Neural progenitor cell (in vitro differentiated cells): ENCODE data around the gene IL2RA. TPM values are rescaled to one million over a fixed set of nuclear protein-coding genes. Genes with fewer than 3 reads are reported as not detected.

ENCODE experiments used
- DNase-seq: peaks from one replicate; pipeline ENCODE4 v3.0.0-alpha.2; 2016; ENCODE audit warnings: low spot score
- H2AFZ ChIP-seq: fragments of 200-600 bp; sonication (generic); replicated peaks from 2 replicates; pipeline ENCODE4 v1.6.1; 2016; ENCODE audit warnings: antibody characterized with exemption
- H3F3A ChIP-seq: fragments of 200-600 bp; sonication (generic); 2 replicates; pipeline ENCODE4 v1.6.1; 2016; ENCODE audit warnings: antibody characterized with exemption, low read depth
- H3K27ac ChIP-seq: fragments of 200-600 bp; sonication (generic); 2 replicates; pipeline ENCODE4 v1.5.1; 2016; ENCODE audit warnings: mild to moderate bottlenecking
- H3K27me3 ChIP-seq: fragments of 200-600 bp; sonication (generic); 2 replicates; pipeline ENCODE4 v1.6.1; 2016; ENCODE audit warnings: mild to moderate bottlenecking, moderate library complexity
- H3K36me3 ChIP-seq: fragments of 200-600 bp; sonication (generic); 2 replicates; pipeline ENCODE4 v1.5.1; 2016
- H3K4me1 ChIP-seq: fragments of 200-600 bp; sonication (generic); 2 replicates; pipeline ENCODE4 v1.6.1; 2016; ENCODE audit warnings: mixed run types
- H3K4me2 ChIP-seq: fragments of 200-600 bp; sonication (generic); 2 replicates; pipeline ENCODE4 v1.6.1; 2016
- H3K4me3 ChIP-seq: fragments of 200-600 bp; sonication (generic); 2 replicates; pipeline ENCODE4 v1.5.1; 2016
- H3K79me2 ChIP-seq: fragments of 200-600 bp; sonication (generic); 2 replicates; pipeline ENCODE4 v1.6.1; 2016; ENCODE audit warnings: low read depth
- H3K9ac ChIP-seq: fragments of 200-600 bp; sonication (generic); 2 replicates; pipeline ENCODE4 v1.6.1; 2016
- H3K9me3 ChIP-seq: fragments of 200-600 bp; sonication (generic); 2 replicates; pipeline ENCODE4 v1.5.1; 2016; ENCODE audit warnings: low read depth
- H4K20me1 ChIP-seq: fragments of 200-600 bp; sonication (generic); 2 replicates; pipeline ENCODE4 v1.6.1; 2016; ENCODE audit warnings: low read depth
- H3K27ac Mint-ChIP-seq: 3 replicates; pipeline ENCODE4 v1.8.0; 2021; ENCODE audit warnings: mixed read lengths
- H3K27me3 Mint-ChIP-seq: 2 replicates; pipeline ENCODE4 v1.8.0; 2022; ENCODE audit warnings: low read depth, mild to moderate bottlenecking, inconsistent platforms, moderate library complexity, mixed read lengths; ENCODE audit not compliant: insufficient read depth
- H3K36me3 Mint-ChIP-seq: 3 replicates; pipeline ENCODE4 v1.8.0; 2021; ENCODE audit warnings: mixed read lengths
- H3K4me1 Mint-ChIP-seq: 3 replicates; pipeline ENCODE4 v1.8.0; 2021; ENCODE audit warnings: mixed read lengths
- H3K4me3 Mint-ChIP-seq: 3 replicates; pipeline ENCODE4 v1.8.0; 2021; ENCODE audit warnings: mild to moderate bottlenecking, moderate library complexity, mixed read lengths
- H3K9me3 Mint-ChIP-seq: 3 replicates; pipeline ENCODE4 v1.8.0; 2020; ENCODE audit warnings: mixed read lengths
- CTCF ChIP-seq: fragments of 200-600 bp; sonication (generic); IDR thresholded peaks from 2 replicates; pipeline ENCODE4 v1.5.1; 2017; ENCODE audit warnings: antibody characterized with exemption, mild to moderate bottlenecking
- EZH2 ChIP-seq: fragments of 200-600 bp; sonication (generic); IDR thresholded peaks from 2 replicates; pipeline ENCODE4 v1.6.1; 2017; ENCODE audit warnings: antibody characterized with exemption, mild to moderate bottlenecking, moderate library complexity
- EZH2phosphoT487 ChIP-seq: fragments of 200-600 bp; sonication (generic); IDR thresholded peaks from 2 replicates; pipeline ENCODE4 v1.6.1; 2017; ENCODE audit warnings: antibody characterized with exemption
- total RNA-seq: library from RNA; depleted of rRNA; stranded (reverse); fragments of >200 nt; gene quantifications from 2 replicates; pipeline ENCODE4 v1.2.3, GENCODE V29; 2015; ENCODE audit warnings: low replicate concordance

The IL2RA gene
- total RNA-seq, 1 donor from 2014 or later = not detected

GRCh38 chr10:6010569-6010968 is 51.6 kb downstream of the IL2RA start:
- Histone ChIP-seq H3K4me2 (no peak overlapping the region), H3K27ac (no peak overlapping the region), H3K79me2 (no peaks in the 10 kb centered on the region), H3K27me3 (no peaks in the 10 kb centered on the region), H3F3A (no peaks in the 10 kb centered on the region), H3K4me1 (no peaks in the 10 kb centered on the region), H4K20me1 (no peaks in the 10 kb centered on the region), H3K4me3 (no peak overlapping the region), H2AFZ (no peak overlapping the region), H3K36me3 (no peaks in the 10 kb centered on the region), H3K9ac (no peak overlapping the region), H3K9me3 (no peaks in the 10 kb centered on the region)
- H3K27ac Mint-ChIP-seq = no peak overlapping the region
- H3K27me3 Mint-ChIP-seq = peaks cover 7% of the 10 kb centered on the region
- H3K9me3 Mint-ChIP-seq = peaks cover 12% of the 10 kb centered on the region
- DNase-seq = no peak
- no peak for TF ChIP-seq EZH2
- TF ChIP-seq CTCF = no peak
- TF ChIP-seq EZH2phosphoT487 = no peak
- no peak overlapping the region for H3K4me3 Mint-ChIP-seq
- H3K4me1 Mint-ChIP-seq = no peaks in the 10 kb centered on the region
- no peaks in the 10 kb centered on the region for H3K36me3 Mint-ChIP-seq

DNA sequence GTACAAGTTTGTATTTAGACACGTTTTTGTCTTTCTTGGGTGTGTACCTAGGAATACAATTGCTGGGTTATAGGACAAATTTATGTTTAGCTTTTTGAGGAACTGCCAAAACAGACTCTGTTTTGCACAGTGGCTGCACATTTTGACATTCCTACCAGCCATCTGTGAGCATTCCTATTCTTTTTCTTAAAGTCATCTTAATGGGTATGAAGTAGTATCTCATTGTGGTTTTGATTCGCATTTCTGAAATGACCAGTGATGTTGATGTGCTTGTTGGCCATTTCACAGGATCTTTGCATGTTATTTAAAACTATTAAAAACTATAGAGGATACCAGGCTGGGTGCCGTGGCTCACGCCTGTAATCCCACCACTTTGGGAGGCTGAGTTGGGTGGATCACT is 52.2 kb downstream of the IL2RA start:
- Mint-ChIP-seq H3K36me3 (no peaks in the 10 kb centered on the region), H3K9me3 (peaks cover 12% of the 10 kb centered on the region), H3K4me1 (peaks cover 3% of the 10 kb centered on the region), H3K27me3 (peaks cover 7% of the 10 kb centered on the region), H3K27ac (no peak overlapping the region), H3K4me3 (no peak overlapping the region)
- H3K9ac ChIP-seq = no peak overlapping the region
- H2AFZ ChIP-seq = no peak overlapping the region
- H3K4me3 ChIP-seq = no peak overlapping the region
- no peaks in the 10 kb centered on the region for H3F3A ChIP-seq
- no peaks in the 10 kb centered on the region for H3K79me2 ChIP-seq
- no peak overlapping the region for H3K4me2 ChIP-seq
- H4K20me1 ChIP-seq = no peaks in the 10 kb centered on the region
- TF ChIP-seq EZH2 (no peak), EZH2phosphoT487 (no peak), CTCF (no peak)
- H3K9me3 ChIP-seq = no peaks in the 10 kb centered on the region
- H3K27me3 ChIP-seq = no peaks in the 10 kb centered on the region
- no peaks in the 10 kb centered on the region for H3K4me1 ChIP-seq
- H3K27ac ChIP-seq = no peak overlapping the region
- no peak for DNase-seq
- H3K36me3 ChIP-seq = no peaks in the 10 kb centered on the region

GRCh38 chr10:6009150-6009549 is 53.0 kb downstream of the IL2RA start:
- H3K27ac Mint-ChIP-seq = no peak overlapping the region
- no peak overlapping the region for H3K4me3 Mint-ChIP-seq
- DNase-seq = no peak
- H4K20me1 ChIP-seq = no peaks in the 10 kb centered on the region
- H3K9me3 Mint-ChIP-seq = peaks cover 9% of the 10 kb centered on the region
- no peaks in the 10 kb centered on the region for H3K4me1 ChIP-seq
- no peak overlapping the region for H3K9ac ChIP-seq
- H3K36me3 Mint-ChIP-seq = no peaks in the 10 kb centered on the region
- no peaks in the 10 kb centered on the region for H3K9me3 ChIP-seq
- H3K36me3 ChIP-seq = no peaks in the 10 kb centered on the region
- H3K4me3 ChIP-seq = no peak overlapping the region
- no peak overlapping the region for H3K4me2 ChIP-seq
- peaks cover 5% of the 10 kb centered on the region for H3K4me1 Mint-ChIP-seq
- H3K27me3 Mint-ChIP-seq = peaks cover 4% of the 10 kb centered on the region
- H3K79me2 ChIP-seq = no peaks in the 10 kb centered on the region
- no peak overlapping the region for H3K27ac ChIP-seq
- H3F3A ChIP-seq = no peaks in the 10 kb centered on the region
- no peak overlapping the region for H2AFZ ChIP-seq
- no peaks in the 10 kb centered on the region for H3K27me3 ChIP-seq
- no peak for TF ChIP-seq CTCF
- TF ChIP-seq EZH2phosphoT487 = no peak
- no peak for TF ChIP-seq EZH2
